ENCODE results near the gene SYN1. TPM values are rescaled to one million over a fixed set of nuclear protein-coding genes. Genes with fewer than 3 reads are reported as not detected.

Gene SYN1
- total RNA-seq, 1 donor from 2014 or later = 0.12 TPM

DNA sequence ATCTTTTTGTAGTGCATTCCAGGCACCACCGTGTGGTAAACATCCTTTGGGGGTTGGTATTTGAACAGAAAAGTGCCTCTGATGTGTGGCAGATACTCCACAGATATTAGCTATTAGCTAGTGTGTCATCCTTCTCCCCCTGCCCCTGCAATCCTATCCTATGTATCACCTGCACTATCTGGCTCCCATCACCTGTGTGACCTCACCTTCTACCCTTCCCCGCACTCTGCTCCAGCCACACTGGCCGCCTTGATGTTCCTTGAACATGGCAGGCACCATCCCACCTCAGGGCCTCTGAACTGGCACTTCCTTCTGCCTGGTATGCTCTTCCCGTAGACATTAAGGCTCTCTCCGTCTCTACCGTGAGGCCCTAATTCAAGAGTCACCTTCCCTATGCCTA, 27.0 kb upstream of the SYN1 start:
- TF ChIP-seq, protein P1, sequence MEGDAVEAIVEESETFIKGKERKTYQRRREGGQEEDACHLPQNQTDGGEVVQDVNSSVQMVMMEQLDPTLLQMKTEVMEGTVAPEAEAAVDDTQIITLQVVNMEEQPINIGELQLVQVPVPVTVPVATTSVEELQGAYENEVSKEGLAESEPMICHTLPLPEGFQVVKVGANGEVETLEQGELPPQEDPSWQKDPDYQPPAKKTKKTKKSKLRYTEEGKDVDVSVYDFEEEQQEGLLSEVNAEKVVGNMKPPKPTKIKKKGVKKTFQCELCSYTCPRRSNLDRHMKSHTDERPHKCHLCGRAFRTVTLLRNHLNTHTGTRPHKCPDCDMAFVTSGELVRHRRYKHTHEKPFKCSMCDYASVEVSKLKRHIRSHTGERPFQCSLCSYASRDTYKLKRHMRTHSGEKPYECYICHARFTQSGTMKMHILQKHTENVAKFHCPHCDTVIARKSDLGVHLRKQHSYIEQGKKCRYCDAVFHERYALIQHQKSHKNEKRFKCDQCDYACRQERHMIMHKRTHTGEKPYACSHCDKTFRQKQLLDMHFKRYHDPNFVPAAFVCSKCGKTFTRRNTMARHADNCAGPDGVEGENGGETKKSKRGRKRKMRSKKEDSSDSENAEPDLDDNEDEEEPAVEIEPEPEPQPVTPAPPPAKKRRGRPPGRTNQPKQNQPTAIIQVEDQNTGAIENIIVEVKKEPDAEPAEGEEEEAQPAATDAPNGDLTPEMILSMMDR (conservative IDR thresholded peaks at IDR 0.05; ENCODE audit: low read depth, low read length) = no peak
- H3K4me3 ChIP-seq (ENCODE audit: low read depth, low read length) = no peak overlapping the region
- DNase-seq (ENCODE audit: low read depth) = no peak

DNA sequence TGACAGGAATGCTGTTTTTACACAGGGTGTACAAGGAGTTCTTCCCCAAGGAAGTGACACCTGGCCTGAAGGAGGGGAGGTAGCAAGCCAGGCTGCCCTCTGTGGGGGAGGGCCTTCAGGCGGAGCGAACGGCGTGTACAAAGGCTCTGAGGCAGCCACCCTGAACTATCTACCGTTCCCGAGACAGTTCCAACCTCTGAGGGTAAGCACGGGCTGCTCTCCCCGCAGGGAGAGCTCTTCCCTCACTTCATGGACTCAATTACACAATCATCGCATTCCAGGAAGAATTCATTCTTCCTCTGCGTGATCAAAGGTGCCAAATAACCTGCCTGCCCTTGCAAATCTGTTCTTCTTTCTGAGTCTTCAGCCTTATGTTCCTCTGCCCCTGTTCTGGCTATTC, 25.9 kb upstream of the SYN1 start:
- TF ChIP-seq, protein P1 (conservative IDR thresholded peaks at IDR 0.05; ENCODE audit: low read depth, low read length) = no peak
- H3K4me3 ChIP-seq (ENCODE audit: low read depth, low read length) = no peak overlapping the region
- no peak for DNase-seq (ENCODE audit: low read depth)

DNA sequence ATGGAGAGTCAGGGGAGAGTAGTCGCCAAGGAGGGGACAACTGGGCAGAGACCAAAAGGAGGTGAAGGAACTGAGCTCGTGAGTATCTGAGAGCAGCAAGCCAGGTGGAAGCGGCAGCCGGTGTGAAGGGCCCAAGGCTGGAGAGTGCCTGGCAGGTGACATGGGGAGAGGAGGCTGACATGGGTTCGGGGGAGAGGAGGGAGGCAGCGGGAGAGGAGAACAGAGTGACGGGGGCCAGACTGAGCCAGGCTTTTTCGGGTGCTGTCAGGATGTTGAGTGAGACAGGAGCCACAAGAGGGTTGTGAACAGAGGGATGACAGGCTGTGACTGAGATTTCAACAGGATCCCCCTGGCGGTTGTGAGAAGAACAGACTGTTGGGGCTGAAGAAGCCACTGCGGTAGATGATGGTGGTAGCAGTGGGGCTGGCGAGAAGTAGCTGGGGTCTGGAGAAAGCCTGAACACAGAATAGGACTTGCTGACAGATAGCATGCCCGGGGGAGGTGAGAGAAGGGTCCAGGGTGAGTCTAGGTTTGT, 25.0 kb upstream of the SYN1 start:
- TF ChIP-seq, protein P1 (conservative IDR thresholded peaks at IDR 0.05; ENCODE audit: low read depth, low read length) = no peak
- no peak for DNase-seq (ENCODE audit: low read depth)
- no peak overlapping the region for H3K4me3 ChIP-seq (ENCODE audit: low read depth, low read length)

DNA sequence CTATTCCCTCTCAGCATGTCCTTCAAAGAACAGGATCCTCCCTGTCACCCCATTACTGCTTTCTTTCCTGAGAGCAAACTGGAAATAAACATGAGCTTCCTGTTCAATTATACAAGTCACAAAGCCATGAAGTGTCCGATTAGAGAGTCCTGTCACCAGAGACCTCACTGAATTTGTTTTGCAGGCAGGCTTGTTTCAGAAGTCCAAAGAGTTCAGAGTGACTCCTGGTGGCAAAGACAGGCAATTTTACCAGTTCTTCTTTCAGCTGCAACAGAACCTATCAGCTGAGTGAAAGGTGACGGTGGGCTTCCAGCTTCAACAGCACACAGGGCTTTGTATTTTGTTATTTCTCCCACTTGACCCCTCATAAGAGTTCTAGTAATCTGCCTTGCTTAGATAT, 24.3 kb upstream of the SYN1 start:
- DNase-seq (ENCODE audit: low read depth) = no peak
- H3K4me3 ChIP-seq (ENCODE audit: low read depth, low read length) = no peak overlapping the region
- TF ChIP-seq, protein P1 (conservative IDR thresholded peaks at IDR 0.05; ENCODE audit: low read depth, low read length) = peak; percentile 46

DNA sequence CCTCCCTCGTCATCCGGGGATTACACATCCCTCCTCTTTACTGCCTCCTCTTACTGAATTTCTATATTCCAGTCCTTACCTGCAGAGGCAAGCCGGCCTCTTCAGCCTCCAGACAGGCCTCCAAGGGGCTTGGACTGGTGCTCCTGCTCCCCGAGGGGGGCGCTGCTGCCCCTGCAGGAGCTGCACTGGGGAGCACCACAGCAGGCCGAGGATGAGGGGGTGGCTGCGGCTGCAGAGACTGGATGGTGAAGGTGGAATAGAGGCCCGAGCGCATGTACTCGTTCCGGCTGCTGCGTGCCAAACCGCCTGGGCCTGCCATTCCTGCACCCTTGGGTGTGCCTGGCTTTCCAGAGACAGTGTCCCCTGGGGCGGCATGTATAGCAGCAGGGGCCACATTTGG, 19.2 kb upstream of the SYN1 start:
- DNase-seq (ENCODE audit: low read depth) = no peak
- TF ChIP-seq, protein P1 (conservative IDR thresholded peaks at IDR 0.05; ENCODE audit: low read depth, low read length) = no peak
- no peak overlapping the region for H3K4me3 ChIP-seq (ENCODE audit: low read depth, low read length)

DNA sequence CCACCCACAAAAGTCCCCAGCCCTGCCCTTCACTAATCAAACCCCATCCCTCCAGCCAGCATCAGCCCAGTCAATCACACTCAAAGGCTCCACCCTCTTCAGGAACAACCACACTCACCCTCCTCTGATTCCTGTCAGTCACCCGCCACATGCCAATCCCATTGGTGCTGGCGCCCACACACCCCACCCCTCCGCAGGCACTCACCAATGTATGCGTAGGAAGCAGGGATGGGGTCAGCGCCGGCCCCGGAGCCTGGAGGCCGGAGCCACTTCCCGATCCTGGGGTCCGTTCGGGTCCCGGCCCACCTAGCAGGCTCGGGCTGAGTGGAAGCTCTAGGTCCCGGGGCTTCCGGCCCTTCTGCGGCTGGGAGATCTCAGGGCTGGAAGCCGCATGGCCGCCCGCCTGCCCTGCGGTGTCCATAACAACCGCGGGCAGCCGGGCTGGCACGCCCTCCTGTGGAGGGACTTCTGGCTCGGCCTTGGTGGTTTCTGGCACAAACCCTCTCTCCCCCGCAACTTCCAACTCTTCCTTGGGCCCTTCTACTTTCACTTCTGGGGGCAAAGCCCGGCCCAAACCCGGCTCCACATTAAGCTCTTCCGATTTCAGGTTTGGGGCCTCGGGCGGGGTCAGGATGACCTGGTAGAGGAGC, 18.0 kb upstream of the SYN1 start:
- TF ChIP-seq, protein P1 (conservative IDR thresholded peaks at IDR 0.05; ENCODE audit: low read depth, low read length) = no peak
- DNase-seq (ENCODE audit: low read depth) = no peak
- no peak overlapping the region for H3K4me3 ChIP-seq (ENCODE audit: low read depth, low read length)
